Measurements from ENCODE around the gene DCLRE1B.

The DCLRE1B gene

GRCh38 chr1:113904674-113905434, at the start of gene DCLRE1B, which contains the start of gene AP4B1:
Gene DCLRE1B (plus strand): TSS chr1:113905326. CDS start chr1:113905587, 261 bp downstream.
Gene AP4B1 (minus strand): TSS chr1:113904799. CDS start chr1:113904717, 82 bp downstream.
- DNase-seq, result peak; percentile 99 to 100

GRCh38 chr1:113855630-113856400, 49.3 kb upstream of the DCLRE1B start:
- DNase-seq, result peak in 1 of 2 experiments; percentile 11

- no peak for DNase-seq
Observed at GRCh38 chr1:113856401-113856790, 48.7 kb upstream of the DCLRE1B start.

GRCh38 chr1:113857776-113858175, 47.4 kb upstream of the DCLRE1B start:
- peak; percentile 34 to 37 for DNase-seq

- DNase-seq, result no peak
Observed at GRCh38 chr1:113858418-113858817, 46.7 kb upstream of the DCLRE1B start.

- DNase-seq, result no peak
Observed at GRCh38 chr1:113858982-113859381, 46.1 kb upstream of the DCLRE1B start.

GRCh38 chr1:113859478-113860175, 45.5 kb upstream of the DCLRE1B start:
- DNase-seq, result peak; percentile 53 to 56

GRCh38 chr1:113860891-113861290, 44.2 kb upstream of the DCLRE1B start:
- no peak for DNase-seq

- peak; percentile 26 to 29 for DNase-seq
Observed at GRCh38 chr1:113861641-113862040, 43.5 kb upstream of the DCLRE1B start.

GRCh38 chr1:113868387-113869083, 36.6 kb upstream of the DCLRE1B start:
- DNase-seq, result no peak

GRCh38 chr1:113870778-113871177, 34.3 kb upstream of the DCLRE1B start:
- DNase-seq, result no peak

- DNase-seq, result peak; percentile 92 to 96
Observed at GRCh38 chr1:113871597-113872113, 33.5 kb upstream of the DCLRE1B start, which contains the start of gene PTPN22. Gene PTPN22 (minus strand): TSS chr1:113871712.

- DNase-seq, result peak; percentile 93 to 95
Observed at GRCh38 chr1:113872219-113872935, 32.7 kb upstream of the DCLRE1B start.

- DNase-seq, result peak; percentile 62 to 69
Observed at GRCh38 chr1:113874012-113874879, 30.9 kb upstream of the DCLRE1B start.

- no peak for DNase-seq
Observed at GRCh38 chr1:113875714-113876113, 29.4 kb upstream of the DCLRE1B start.

- DNase-seq, result no peak
Observed at GRCh38 chr1:113876176-113876575, 28.9 kb upstream of the DCLRE1B start.

GRCh38 chr1:113879739-113880038, 25.4 kb upstream of the DCLRE1B start:
- no peak for DNase-seq

- no peak for DNase-seq
Observed at GRCh38 chr1:113881661-113882060, 23.5 kb upstream of the DCLRE1B start.

- no peak for DNase-seq
Observed at GRCh38 chr1:113886417-113887401, 18.4 kb upstream of the DCLRE1B start.
